HG03575 (cell line): ENCODE measurements around the gene EIF1AX.
"Not testable (repeated sequence)": the region's sequence is repeated elsewhere in the genome, so short reads cannot be mapped to it uniquely, and the experiment has no call there.

Source experiments
- ATAC-seq: cut with Tn5 transposase; IDR thresholded peaks from one replicate; pipeline ENCODE4 v1.9.1; 2021; ENCODE audit not compliant: unreplicated experiment, insufficient number of reproducible peaks, low FRiP score; ENCODE audit errors: extremely low read depth

EIF1AX gene

GRCh38 chrX:20129547-20129946, 12.1 kb downstream of the EIF1AX start:
- ATAC-seq = no peak

GRCh38 chrX:20128670-20129069, 13.0 kb downstream of the EIF1AX start:
- ATAC-seq = no peak

GRCh38 chrX:20127440-20127839, 14.2 kb downstream of the EIF1AX start:
- ATAC-seq = not testable (repeated sequence)

GRCh38 chrX:20126833-20127232, 14.8 kb downstream of the EIF1AX start:
- not testable (repeated sequence) for ATAC-seq

- ATAC-seq = no peak
These were observed 16.7 kb downstream of the EIF1AX start for GRCh38 chrX:20124964-20125363.

- no peak for ATAC-seq
These were observed 23.4 kb downstream of the EIF1AX start for GRCh38 chrX:20118065-20118824.

GRCh38 chrX:20116577-20117240, 24.9 kb downstream of the EIF1AX start, which contains the start of gene MAP7D2:
Gene MAP7D2, minus strand, starts transcription at chrX:20116907. Its CDS starts 28 bp downstream, at chrX:20116879.
- no peak for ATAC-seq

- no peak for ATAC-seq
These were observed 25.5 kb downstream of the EIF1AX start for GRCh38 chrX:20116087-20116576.

GRCh38 chrX:20112022-20112774, 29.4 kb downstream of the EIF1AX start:
- no peak for ATAC-seq

- ATAC-seq = no peak
These were observed 30.4 kb downstream of the EIF1AX start for GRCh38 chrX:20111271-20111670.

GRCh38 chrX:20101934-20102581, 39.6 kb downstream of the EIF1AX start:
- ATAC-seq = no peak

- ATAC-seq = no peak
These were observed 50.1 kb downstream of the EIF1AX start for GRCh38 chrX:20091499-20091898.

- no peak for ATAC-seq
These were observed 51.8 kb downstream of the EIF1AX start for GRCh38 chrX:20089845-20090244.

- ATAC-seq = no peak
These were observed 61.4 kb downstream of the EIF1AX start for GRCh38 chrX:20080277-20080676.
